ENCODE measurements around the gene DCC.
"Not testable (repeated sequence)": the region's sequence is repeated elsewhere in the genome, so short reads cannot be mapped to it uniquely, and the experiment has no call there.

The DCC gene

GRCh38 chr18:52345428-52345827 lies 5.4 kb downstream of the DCC start:
- DNase-seq (ENCODE audit: extremely low read depth, low read depth), result no peak

DNA sequence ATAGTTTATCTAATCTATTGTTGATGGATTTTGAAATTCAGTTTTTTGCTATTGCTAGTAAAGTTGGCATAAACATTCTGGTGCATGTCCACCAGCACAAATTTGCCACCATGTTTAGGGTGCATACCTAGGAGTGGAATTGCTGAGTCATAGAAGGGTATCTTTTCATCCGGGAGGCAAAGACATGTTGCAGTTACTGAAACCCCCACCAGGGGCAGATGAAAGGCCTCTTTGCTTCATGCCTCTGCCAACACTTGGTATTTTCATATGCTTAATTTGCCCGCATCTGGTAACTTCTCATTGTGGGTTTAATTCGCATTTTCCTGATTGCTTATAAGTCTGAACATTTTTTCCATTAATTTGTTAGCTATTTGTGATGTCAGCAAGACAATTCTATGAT lies 8.2 kb downstream of the DCC start:
- no peak overlapping the region for H3K4me3 ChIP-seq (replicated peaks; ENCODE audit: low read depth, low read length)
- DNase-seq (ENCODE audit: extremely low read depth, low read depth), result no peak
- TF ChIP-seq, protein P1, sequence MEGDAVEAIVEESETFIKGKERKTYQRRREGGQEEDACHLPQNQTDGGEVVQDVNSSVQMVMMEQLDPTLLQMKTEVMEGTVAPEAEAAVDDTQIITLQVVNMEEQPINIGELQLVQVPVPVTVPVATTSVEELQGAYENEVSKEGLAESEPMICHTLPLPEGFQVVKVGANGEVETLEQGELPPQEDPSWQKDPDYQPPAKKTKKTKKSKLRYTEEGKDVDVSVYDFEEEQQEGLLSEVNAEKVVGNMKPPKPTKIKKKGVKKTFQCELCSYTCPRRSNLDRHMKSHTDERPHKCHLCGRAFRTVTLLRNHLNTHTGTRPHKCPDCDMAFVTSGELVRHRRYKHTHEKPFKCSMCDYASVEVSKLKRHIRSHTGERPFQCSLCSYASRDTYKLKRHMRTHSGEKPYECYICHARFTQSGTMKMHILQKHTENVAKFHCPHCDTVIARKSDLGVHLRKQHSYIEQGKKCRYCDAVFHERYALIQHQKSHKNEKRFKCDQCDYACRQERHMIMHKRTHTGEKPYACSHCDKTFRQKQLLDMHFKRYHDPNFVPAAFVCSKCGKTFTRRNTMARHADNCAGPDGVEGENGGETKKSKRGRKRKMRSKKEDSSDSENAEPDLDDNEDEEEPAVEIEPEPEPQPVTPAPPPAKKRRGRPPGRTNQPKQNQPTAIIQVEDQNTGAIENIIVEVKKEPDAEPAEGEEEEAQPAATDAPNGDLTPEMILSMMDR (IDR thresholded peaks at IDR 0.05; ENCODE audit: low read depth, low read length, missing control alignments), result peak; percentile 25

More at GRCh38 chr18:52345428-52345827, 5.4 kb downstream of the DCC start:
- H3K4me3 ChIP-seq (replicated peaks; ENCODE audit: low read depth, low read length), result no peak overlapping the region
- TF ChIP-seq, protein P1 (IDR thresholded peaks at IDR 0.05; ENCODE audit: low read depth, low read length, missing control alignments), result no peak

- H3K4me3 ChIP-seq (replicated peaks; ENCODE audit: low read depth, low read length), result no peak overlapping the region
- TF ChIP-seq, protein P1 (IDR thresholded peaks at IDR 0.05; ENCODE audit: low read depth, low read length, missing control alignments), result no peak
- DNase-seq (ENCODE audit: extremely low read depth, low read depth), result no peak
Measured at GRCh38 chr18:52349498-52349897, 9.5 kb downstream of the DCC start.

GRCh38 chr18:52352920-52353319 lies 12.9 kb downstream of the DCC start:
- DNase-seq (ENCODE audit: extremely low read depth, low read depth), result no peak
- H3K4me3 ChIP-seq (replicated peaks; ENCODE audit: low read depth, low read length), result no peak overlapping the region
- TF ChIP-seq, protein P1 (IDR thresholded peaks at IDR 0.05; ENCODE audit: low read depth, low read length, missing control alignments), result no peak

DNA sequence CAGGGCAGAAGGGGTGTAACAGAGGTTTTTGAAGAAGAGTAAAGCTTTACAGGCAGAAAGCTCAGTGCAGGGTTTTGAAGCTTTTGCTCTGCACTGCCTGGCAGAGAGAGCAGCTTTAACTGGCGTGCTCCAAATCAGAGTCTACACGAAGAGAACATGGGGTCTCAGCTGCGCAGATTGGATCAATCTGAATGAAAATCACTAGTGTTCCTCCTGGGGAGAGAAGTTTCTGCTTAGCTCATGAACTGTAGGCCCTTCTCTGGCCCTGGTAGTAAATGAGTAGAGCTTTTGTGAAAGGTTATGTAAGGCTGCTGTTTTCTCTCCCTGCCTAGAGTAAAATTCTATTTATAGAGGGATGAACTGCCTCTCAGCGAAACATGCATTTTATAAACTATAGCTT lies 13.6 kb downstream of the DCC start:
- TF ChIP-seq, protein P1 (IDR thresholded peaks at IDR 0.05; ENCODE audit: low read depth, low read length, missing control alignments), result no peak
- no peak overlapping the region for H3K4me3 ChIP-seq (replicated peaks; ENCODE audit: low read depth, low read length)
- DNase-seq (ENCODE audit: extremely low read depth, low read depth), result no peak

GRCh38 chr18:52363861-52364260 lies 23.9 kb downstream of the DCC start:
- TF ChIP-seq, protein P1 (IDR thresholded peaks at IDR 0.05; ENCODE audit: low read depth, low read length, missing control alignments), result no peak
- no peak overlapping the region for H3K4me3 ChIP-seq (replicated peaks; ENCODE audit: low read depth, low read length)

GRCh38 chr18:52366851-52367250 lies 26.9 kb downstream of the DCC start:
- DNase-seq (ENCODE audit: extremely low read depth, low read depth), result not testable (repeated sequence)

More at GRCh38 chr18:52363861-52364260, 23.9 kb downstream of the DCC start:
- DNase-seq (ENCODE audit: extremely low read depth, low read depth), result no peak

More at GRCh38 chr18:52366851-52367250, 26.9 kb downstream of the DCC start:
- H3K4me3 ChIP-seq (replicated peaks; ENCODE audit: low read depth, low read length), result not testable (repeated sequence)

All from HFF-Myc (cell line).